Colonic mucosa (tissue), 4 donors: ENCODE results near the gene TMEM145. TPM values are rescaled to one million over a fixed set of nuclear protein-coding genes. Genes with fewer than 3 reads are reported as not detected.
A peak's percentile ranks its signal among the peaks of the same experiment; 100 is the strongest.
"Not testable (repeated sequence)": the region's sequence is repeated elsewhere in the genome, so short reads cannot be mapped to it uniquely, and the experiment has no call there.

Experiments used
- DNase-seq: peaks from one replicate; pipeline ENCODE4 v3.0.0-alpha.2; 2020
- H3K27ac ChIP-seq: fragments of 200-600 bp; one replicate; pipeline ENCODE4 v1.8.0; 2021
- H3K27me3 ChIP-seq: fragments of 200-600 bp; one replicate; pipeline ENCODE4 v1.8.0; 2021
- H3K36me3 ChIP-seq: fragments of 200-600 bp; one replicate; pipeline ENCODE4 v1.8.0; 2021
- H3K4me1 ChIP-seq: fragments of 200-600 bp; one replicate; pipeline ENCODE4 v1.8.0; 2021; ENCODE audit warnings: mild to moderate bottlenecking
- H3K4me3 ChIP-seq: fragments of 200-600 bp; one replicate; pipeline ENCODE4 v1.8.0; 2021
- H3K9ac ChIP-seq, 2 donors: one replicate each; pipeline ENCODE4 v1.7.0; 2013; ENCODE audit warnings: control low read depth in 2 of 2, low read depth in 2 of 2, low read length in 2 of 2
- H3K9me3 ChIP-seq: fragments of 200-600 bp; one replicate; pipeline ENCODE4 v1.8.0; 2021
- intact Hi-C: fragments of 100-400 bp; cut with DNase I; formaldehyde crosslinking; loops from one replicate; pipeline ENCODE4 v1.14.1; 2022
- total RNA-seq, 2 donors: library from RNA; stranded (reverse); fragmentation: NEBNext Ultra II Directional in 1 of 2; extraction: Animal tissue kit (Norgen Biotek cat#: 25700) in 1 of 2; gene quantifications; one replicate each; pipeline ENCODE4 v1.2.1, GENCODE V29; 2021
- TF ChIP-seq, protein P1 (sequence below): fragments of 200-600 bp; IDR thresholded peaks from one replicate; pipeline ENCODE4 v1.8.0; 2022; ENCODE audit warnings: antibody characterized with exemption, mild to moderate bottlenecking
- donor health status: healthy.
- donor health status: DM: no; HTN: no; CAD: no.
- donor health status: DM: no; HTN: no; CAD: no.

The TMEM145 gene
- under 1 TPM; 0.24 to 0.94 TPM for total RNA-seq

DNA sequence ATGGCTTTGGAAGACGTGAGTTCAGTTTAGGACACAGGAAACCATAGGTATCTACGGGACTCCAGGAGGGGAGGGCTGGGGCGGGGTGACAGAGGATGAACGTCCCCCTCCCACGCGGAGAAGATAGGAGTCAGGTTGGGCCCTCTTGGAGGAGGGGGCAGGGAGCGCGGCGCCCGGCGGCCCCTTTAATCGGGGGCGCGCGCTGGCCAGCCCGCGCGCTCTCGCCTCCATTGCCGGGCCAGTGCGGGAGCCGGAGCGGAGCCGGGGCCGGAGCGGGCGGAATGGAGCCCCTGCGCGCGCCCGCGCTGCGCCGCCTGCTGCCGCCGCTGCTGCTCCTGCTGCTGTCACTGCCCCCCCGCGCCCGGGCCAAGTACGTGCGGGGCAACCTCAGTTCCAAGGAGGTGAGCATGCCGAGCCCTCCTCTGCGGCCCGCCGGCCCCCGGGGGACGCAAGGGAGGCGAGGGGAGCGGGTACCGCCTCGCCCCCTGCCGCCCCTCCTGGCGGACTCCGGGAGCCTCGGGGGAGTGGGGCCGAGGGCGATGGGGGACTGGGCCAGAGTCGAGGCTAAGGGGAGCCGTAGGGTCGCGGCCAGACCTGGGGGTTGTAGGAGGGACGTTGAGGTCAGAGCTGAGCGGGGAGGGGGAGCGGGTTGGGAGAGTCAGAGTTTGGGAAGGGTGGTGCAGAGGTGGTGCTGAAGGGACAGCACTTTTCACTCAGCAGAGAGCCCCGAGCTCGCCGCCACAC lies at the start of gene TMEM145:
Gene TMEM145, plus strand, starts transcription at position 214 of the 744 bp plus-strand sequence. Its CDS starts 68 bp downstream, at position 282.
- no peaks in the 10 kb centered on the region for H3K36me3 ChIP-seq
- peaks cover 9% of the 10 kb centered on the region for H3K27me3 ChIP-seq
- TF ChIP-seq, protein P1, sequence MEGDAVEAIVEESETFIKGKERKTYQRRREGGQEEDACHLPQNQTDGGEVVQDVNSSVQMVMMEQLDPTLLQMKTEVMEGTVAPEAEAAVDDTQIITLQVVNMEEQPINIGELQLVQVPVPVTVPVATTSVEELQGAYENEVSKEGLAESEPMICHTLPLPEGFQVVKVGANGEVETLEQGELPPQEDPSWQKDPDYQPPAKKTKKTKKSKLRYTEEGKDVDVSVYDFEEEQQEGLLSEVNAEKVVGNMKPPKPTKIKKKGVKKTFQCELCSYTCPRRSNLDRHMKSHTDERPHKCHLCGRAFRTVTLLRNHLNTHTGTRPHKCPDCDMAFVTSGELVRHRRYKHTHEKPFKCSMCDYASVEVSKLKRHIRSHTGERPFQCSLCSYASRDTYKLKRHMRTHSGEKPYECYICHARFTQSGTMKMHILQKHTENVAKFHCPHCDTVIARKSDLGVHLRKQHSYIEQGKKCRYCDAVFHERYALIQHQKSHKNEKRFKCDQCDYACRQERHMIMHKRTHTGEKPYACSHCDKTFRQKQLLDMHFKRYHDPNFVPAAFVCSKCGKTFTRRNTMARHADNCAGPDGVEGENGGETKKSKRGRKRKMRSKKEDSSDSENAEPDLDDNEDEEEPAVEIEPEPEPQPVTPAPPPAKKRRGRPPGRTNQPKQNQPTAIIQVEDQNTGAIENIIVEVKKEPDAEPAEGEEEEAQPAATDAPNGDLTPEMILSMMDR, result no peak
- no peak within 1 kb of the TSS for H3K27ac ChIP-seq
- H3K9me3 ChIP-seq, result no peaks in the 10 kb centered on the region
- no peak for DNase-seq
- no peak within 1 kb of the TSS for H3K9ac ChIP-seq
- H3K4me1 ChIP-seq, result no peaks in the 10 kb centered on the region
- H3K4me3 ChIP-seq, result peak within 1 kb of the TSS; percentile 43
- intact Hi-C loops, result no loop called here

DNA sequence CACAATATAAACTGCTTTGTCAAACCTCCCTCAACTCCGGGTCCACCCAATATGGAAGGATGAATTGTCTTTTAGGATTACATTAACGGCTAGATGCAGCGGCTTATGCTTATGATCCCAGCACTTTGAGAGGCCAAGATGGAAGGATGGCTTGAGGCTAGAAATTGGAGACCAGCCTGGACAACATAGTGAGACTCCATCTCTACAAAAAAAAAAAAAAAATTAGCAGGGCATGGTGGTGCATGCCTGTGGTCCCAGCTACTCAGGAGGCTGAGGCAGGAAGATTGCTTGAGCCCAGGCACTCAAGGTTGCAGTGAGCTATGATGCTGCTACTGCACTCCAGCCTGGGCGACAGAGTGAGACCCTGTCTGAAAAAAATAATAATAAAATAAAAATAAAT lies 47.0 kb upstream of the TMEM145 start:
- DNase-seq, H3K27me3 ChIP-seq, intact Hi-C loops, H3K4me3 ChIP-seq, H3K27ac ChIP-seq, H3K36me3 ChIP-seq, H3K9me3 ChIP-seq, H3K9ac ChIP-seq: not testable (repeated sequence)
- peaks cover 13% of the 10 kb centered on the region for H3K4me1 ChIP-seq

DNA sequence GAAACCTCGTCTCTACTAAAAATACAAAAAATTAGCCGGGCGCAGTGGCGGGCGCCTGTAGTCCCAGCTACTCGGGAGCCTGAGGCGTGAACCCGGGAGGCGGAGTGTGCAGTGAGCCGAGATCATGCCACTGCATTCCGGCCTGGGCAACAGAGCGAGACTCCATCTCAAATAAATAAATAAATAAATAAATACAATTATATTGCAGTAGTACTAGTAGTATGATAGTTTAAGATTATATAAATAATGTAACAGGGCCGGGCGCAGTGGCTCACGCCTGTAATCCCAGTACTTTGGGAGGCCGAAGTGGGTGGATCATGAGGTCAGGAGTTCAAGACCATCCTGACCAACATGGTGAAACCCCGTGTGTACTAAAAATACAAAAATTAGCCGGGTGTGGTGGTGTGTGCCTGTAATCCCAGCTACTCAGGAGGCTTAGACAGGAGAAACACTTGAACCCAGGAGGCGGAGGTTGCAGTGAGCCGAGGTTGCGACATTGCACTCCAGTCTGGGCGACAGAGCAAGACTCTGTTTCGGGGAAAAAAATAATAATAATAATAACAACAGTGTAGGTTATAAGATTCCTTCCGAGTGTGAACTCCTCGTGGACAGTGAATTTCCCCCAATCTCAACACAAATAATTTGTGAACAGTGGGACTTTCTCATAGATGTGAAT lies 46.0 kb upstream of the TMEM145 start:
- peak overlapping the region in 1 of 2 donors; percentile 99 for H3K9ac ChIP-seq
- H3K4me3 ChIP-seq, H3K27ac ChIP-seq: not testable (repeated sequence)

DNA sequence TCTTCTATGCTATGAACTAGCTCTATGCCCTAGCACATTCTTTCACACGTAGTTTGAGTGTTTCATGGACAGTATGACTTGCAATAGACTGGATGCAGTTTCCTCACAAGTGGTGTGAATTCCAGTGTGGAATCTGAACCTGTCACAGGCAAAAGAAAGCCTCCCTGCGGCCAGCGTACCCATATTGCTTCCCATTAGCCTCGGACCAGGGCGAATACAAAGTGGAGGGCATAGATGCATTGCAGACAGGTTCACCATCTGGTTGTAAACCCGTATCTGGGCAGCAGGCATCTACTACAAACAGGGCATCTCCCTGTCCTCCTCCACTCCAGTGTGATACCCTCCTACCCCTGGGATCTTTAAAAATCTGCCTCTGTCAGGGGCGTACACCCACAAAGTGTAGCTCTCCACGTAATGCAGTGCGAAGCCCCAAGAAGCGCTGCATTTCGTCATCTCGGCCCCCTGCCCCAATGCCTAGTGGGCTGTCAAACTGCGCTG lies 45.4 kb upstream of the TMEM145 start:
- Histone ChIP-seq H3K9me3 (no peaks in the 10 kb centered on the region), H3K4me3 (peak overlapping the region; percentile 48), H3K27ac (peak overlapping the region; percentile 83), H3K36me3 (no peaks in the 10 kb centered on the region), H3K9ac (peak overlapping the region; percentile 41 to 99), H3K4me1 (peaks cover 14% of the 10 kb centered on the region), H3K27me3 (no peaks in the 10 kb centered on the region)
- intact Hi-C loops, result no loop called here
- no peak for DNase-seq
- TF ChIP-seq, protein P1, result no peak

More for the DNA sequence above, 46.0 kb upstream of the TMEM145 start:
- H3K27me3 ChIP-seq, H3K36me3 ChIP-seq, DNase-seq, H3K9me3 ChIP-seq, intact Hi-C loops: not testable (repeated sequence)
- peaks cover 14% of the 10 kb centered on the region for H3K4me1 ChIP-seq

DNA sequence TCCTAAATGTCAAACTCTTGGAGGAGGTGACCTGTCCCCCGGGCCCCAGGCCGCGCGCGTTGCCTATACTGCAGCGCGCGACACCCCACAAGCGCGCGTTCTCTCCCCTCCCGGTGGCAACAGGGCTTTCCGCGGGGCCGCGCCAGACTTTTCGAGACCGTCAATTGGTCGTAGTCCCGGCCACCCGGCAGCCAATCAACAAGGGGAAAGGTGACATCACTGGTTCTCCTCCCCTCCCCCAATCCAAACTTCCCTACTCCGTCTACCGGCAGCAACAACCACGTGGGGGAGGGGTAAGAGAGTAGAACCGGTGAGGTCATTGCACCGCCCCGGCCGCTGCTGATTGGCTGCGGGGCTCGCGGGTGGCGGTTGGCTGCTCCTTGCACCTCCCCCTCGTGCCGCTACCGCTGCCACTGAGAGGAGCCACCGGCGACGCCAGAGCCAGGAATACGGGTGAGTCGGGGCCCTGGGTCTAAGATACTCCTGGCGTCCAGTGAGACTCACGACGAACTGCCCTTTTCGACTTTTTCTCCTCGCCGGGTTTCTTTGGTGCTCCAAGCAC lies 44.9 kb upstream of the TMEM145 start:
- no peaks in the 10 kb centered on the region for H3K27me3 ChIP-seq
- H3K36me3 ChIP-seq, result no peaks in the 10 kb centered on the region
- H3K4me1 ChIP-seq, result peaks cover 14% of the 10 kb centered on the region
- H3K9me3 ChIP-seq, result no peaks in the 10 kb centered on the region
- H3K4me3 ChIP-seq, result peak overlapping the region; percentile 48
- peak overlapping the region; percentile 84 to 99 for H3K9ac ChIP-seq
- TF ChIP-seq, protein P1, result no peak
- peak overlapping the region; percentile 83 for H3K27ac ChIP-seq
- DNase-seq, result peak; percentile 100
- intact Hi-C loops, result no loop called here

DNA sequence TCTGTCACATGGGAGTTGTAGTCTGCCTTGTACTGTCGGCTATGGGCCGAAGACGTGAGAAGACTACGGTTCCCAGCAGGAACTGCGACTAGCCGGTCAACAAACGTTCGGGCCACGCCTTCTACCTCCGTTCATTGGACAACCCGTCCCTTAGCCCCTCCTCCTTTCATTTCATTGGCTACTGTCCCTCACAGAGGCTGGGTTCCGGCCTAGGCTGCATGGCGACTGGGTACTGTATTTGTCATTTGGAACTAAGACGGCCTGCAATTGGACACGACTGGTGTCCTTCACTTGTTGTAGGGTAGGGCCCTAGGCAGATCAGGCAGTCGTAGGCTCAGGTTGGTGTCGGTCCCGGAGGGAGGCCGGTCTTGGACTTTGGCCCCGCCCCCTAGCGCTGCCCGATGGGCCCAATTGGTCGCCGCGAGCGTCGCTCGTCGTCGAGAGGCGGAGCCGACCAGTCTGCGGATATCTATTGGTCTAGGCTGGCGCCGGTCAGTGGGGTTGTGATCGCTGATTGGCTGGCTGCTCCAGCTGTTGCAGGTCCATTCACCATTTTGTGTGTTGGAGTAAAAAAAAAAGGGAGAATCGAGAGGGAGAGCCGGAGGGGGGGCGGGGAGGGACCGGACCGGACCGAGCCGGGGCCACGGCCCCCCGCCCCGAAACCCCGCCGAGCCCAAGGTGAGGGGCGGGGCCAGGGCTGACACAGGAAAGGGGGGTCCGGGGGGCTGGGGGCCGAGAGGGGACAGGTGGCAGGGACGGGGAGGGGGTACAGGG lies 44.2 kb upstream of the TMEM145 start, which contains the start of gene CIC:
Gene CIC, plus strand, starts transcription at position 549 of the 774 bp plus-strand sequence. CDS start 2,532 bp downstream, outside the sequence.
- H3K36me3 ChIP-seq, result no peaks in the 10 kb centered on the region
- peak within 1 kb of the TSS; percentile 83 for H3K27ac ChIP-seq
- no peaks in the 10 kb centered on the region for H3K27me3 ChIP-seq
- H3K4me1 ChIP-seq, result peaks cover 14% of the 10 kb centered on the region
- H3K4me3 ChIP-seq, result peak within 1 kb of the TSS; percentile 48
- TF ChIP-seq, protein P1, result no peak
- DNase-seq, result peak; percentile 99
- no peaks in the 10 kb centered on the region for H3K9me3 ChIP-seq
- peak within 1 kb of the TSS; percentile 84 to 99 for H3K9ac ChIP-seq
- intact Hi-C loops, result no loop called here
